Body of pancreas (tissue), 4 donors: ENCODE results near the gene IKZF5. TPM values are rescaled to one million over a fixed set of nuclear protein-coding genes. Genes with fewer than 3 reads are reported as not detected.

Experiments used
- ATAC-seq: fragments of 150-250 bp; one replicate; pipeline ENCODE4 v1.9.1; 2016
- DNase-seq, 4 donors: peaks; one replicate each; pipeline ENCODE4 v3.0.0-alpha.2; 2019
- H3K27ac ChIP-seq, 4 donors: fragments of 200-600 bp; sonication (generic); 1 replicate in 3 of 4; 2 replicates in 1 of 4; pipeline versions ENCODE4 v1.5.1 to v1.6.1; 2016 to 2019; ENCODE audit warnings: mild to moderate bottlenecking in 1 of 4, mixed read lengths in 1 of 4, moderate library complexity in 1 of 4
- H3K27me3 ChIP-seq, 2 donors: fragments of 200-600 bp; sonication (generic); one replicate each; pipeline ENCODE4 v1.6.0; 2016; ENCODE audit warnings: mild to moderate bottlenecking in 1 of 2
- H3K36me3 ChIP-seq, 2 donors: fragments of 200-600 bp; sonication (generic); replicated peaks in 1 of 2; 2 replicates each; pipeline ENCODE4 v1.5.1; 2016; ENCODE audit warnings: low read depth in 2 of 2; ENCODE audit not compliant: insufficient read depth in 1 of 2
- H3K4me1 ChIP-seq: fragments of 200-600 bp; sonication (generic); one replicate; pipeline ENCODE4 v1.6.0; 2016
- H3K4me3 ChIP-seq, 2 donors: fragments of 200-600 bp; sonication (generic); 1 replicate in 1 of 2; 2 replicates in 1 of 2; pipeline ENCODE4 v1.5.1; 2016 to 2019
- H3K9me3 ChIP-seq, 3 donors: fragments of 200-600 bp; sonication (generic); 1 replicate in 2 of 3; 2 replicates in 1 of 3; pipeline ENCODE4 v1.5.1; 2016
- CTCF ChIP-seq, 7 experiments: fragments of 450-650 bp in 4 of 7; fragments of 200-600 bp in 3 of 7; sonication (generic) in 3 of 7; IDR thresholded peaks; one replicate each; pipeline ENCODE4 v1.5.1; 2016 to 2019; ENCODE audit warnings: antibody characterized with exemption in 7 of 7
- POLR2A ChIP-seq, 3 donors: fragments of 450-650 bp; IDR thresholded peaks; one replicate each; pipeline ENCODE4 v1.6.1; 2016; ENCODE audit warnings: antibody characterized with exemption in 3 of 3, mild to moderate bottlenecking in 2 of 3
- WGBS, 2 donors: methylation state at CpG; one replicate each; pipeline ENCODE4 v1.1.5; 2017; 5-methylcytosine and 5-hydroxymethylcytosine counted together
- intact Hi-C: fragments of 100-400 bp; cut with DNase I; formaldehyde crosslinking; loops from one replicate; pipeline ENCODE4 v1.15.1; 2023
- total RNA-seq, 2 donors: library from RNA; depleted of rRNA; stranded (reverse); fragments of >200 nt; gene quantifications; one replicate each; pipeline ENCODE4 v1.1.0, GENCODE V29; 2016

Gene IKZF5
- total RNA-seq, 2 donors from 2014 or later, result 3.6 to 10.4 TPM

GRCh38 chr10:122997864-122998263 lies 10.7 kb downstream of the IKZF5 start:
- WGBS, 2 donors, result 88 to 89% methylated on average over 3 of the region's 3 CpGs
- no peak for DNase-seq
- Histone ChIP-seq H3K36me3 (peaks cover 7 to 12% of the 10 kb centered on the region in 2 donors), H3K4me3 (no peak overlapping the region), H3K27ac (no peak overlapping the region), H3K4me1 (peaks cover 11% of the 10 kb centered on the region), H3K27me3 (no peaks in the 10 kb centered on the region), H3K9me3 (no peaks in the 10 kb centered on the region)
- no peak for ATAC-seq
- TF ChIP-seq POLR2A (IDR thresholded peaks at IDR 0.05) (no peak), CTCF (IDR thresholded peaks at IDR 0.05) (no peak)
- intact Hi-C loops, result no loop called here

- DNase-seq, result no peak
- H3K9me3 ChIP-seq, result no peaks in the 10 kb centered on the region
- H3K27ac ChIP-seq, result no peak overlapping the region
- H3K27me3 ChIP-seq, result no peaks in the 10 kb centered on the region
- ATAC-seq, result no peak
- peaks cover 7 to 14% of the 10 kb centered on the region in 2 donors for H3K36me3 ChIP-seq
- peaks cover 11% of the 10 kb centered on the region for H3K4me1 ChIP-seq
- 93 to 94% methylated on average over 4 of the region's 4 CpGs for WGBS, 2 donors
- intact Hi-C loops, result no loop called here
- no peak overlapping the region for H3K4me3 ChIP-seq
- TF ChIP-seq CTCF (IDR thresholded peaks at IDR 0.05), result no peak
- TF ChIP-seq POLR2A (IDR thresholded peaks at IDR 0.05), result no peak
Observed at GRCh38 chr10:122995936-122996335, 12.7 kb downstream of the IKZF5 start.

GRCh38 chr10:122993797-122994336 lies 14.7 kb downstream of the IKZF5 start:
- TF ChIP-seq POLR2A (IDR thresholded peaks at IDR 0.05) (no peak), CTCF (IDR thresholded peaks at IDR 0.05) (no peak)
- no peak for DNase-seq
- intact Hi-C loops, result no loop called here
- 95 to 96% methylated on average over 6 of the region's 6 CpGs for WGBS, 2 donors
- peaks cover 7 to 14% of the 10 kb centered on the region in 2 donors for H3K36me3 ChIP-seq
- no peaks in the 10 kb centered on the region for H3K27me3 ChIP-seq
- no peak overlapping the region for H3K27ac ChIP-seq
- no peak overlapping the region for H3K4me3 ChIP-seq
- no peaks in the 10 kb centered on the region for H3K9me3 ChIP-seq
- ATAC-seq, result no peak
- H3K4me1 ChIP-seq, result peaks cover under 1% of the 10 kb centered on the region

GRCh38 chr10:122992031-122992585 lies 16.5 kb downstream of the IKZF5 start:
- TF ChIP-seq CTCF (IDR thresholded peaks at IDR 0.05), result no peak
- TF ChIP-seq POLR2A (IDR thresholded peaks at IDR 0.05), result no peak
- WGBS, 2 donors, result 65 to 72% methylated on average over 1 of the region's 1 CpG
- H3K4me1 ChIP-seq, result no peaks in the 10 kb centered on the region
- no peaks in the 10 kb centered on the region for H3K9me3 ChIP-seq
- H3K27ac ChIP-seq, result no peak overlapping the region
- DNase-seq (no peak), ATAC-seq (no peak)
- no peak overlapping the region for H3K4me3 ChIP-seq
- no peaks in the 10 kb centered on the region for H3K27me3 ChIP-seq
- peaks cover 7 to 14% of the 10 kb centered on the region in 2 donors for H3K36me3 ChIP-seq
- intact Hi-C loops, result no loop called here

GRCh38 chr10:122990278-122990677 lies 18.3 kb downstream of the IKZF5 start:
- H3K4me3 ChIP-seq, result no peak overlapping the region
- WGBS, 2 donors, result 72% methylated on average over 5 of the region's 5 CpGs
- peaks cover 7 to 10% of the 10 kb centered on the region in 2 donors for H3K36me3 ChIP-seq
- TF ChIP-seq POLR2A (IDR thresholded peaks at IDR 0.05), result no peak
- TF ChIP-seq CTCF (IDR thresholded peaks at IDR 0.05), result no peak
- H3K4me1 ChIP-seq, result no peaks in the 10 kb centered on the region
- no peaks in the 10 kb centered on the region for H3K9me3 ChIP-seq
- ATAC-seq (no peak), DNase-seq (no peak)
- H3K27me3 ChIP-seq, result no peaks in the 10 kb centered on the region
- H3K27ac ChIP-seq, result no peak overlapping the region
- intact Hi-C loops, result no loop called here
